Stimulated activated naive CD8-positive, alpha-beta T cell treated with anti-CD3 and anti-CD28 coated beads, Interleukin-15, amount 100 ng/mL, for 72 hours (primary cell): Measurements from ENCODE around the gene DNASE1.

ENCODE experiments used
- ATAC-seq: fragments of 150-1000 bp; cut with Tn5 transposase; 2 replicates; pipeline ENCODE4 v1.10.0; 2021; ENCODE audit warnings: mild to moderate bottlenecking, moderate library complexity
- DNase-seq, 2 donors: peaks; one replicate each; pipeline ENCODE4 v3.0.0; 2021 to 2022
- H3K27ac Mint-ChIP-seq, 2 donors: one replicate each; pipeline ENCODE4 v1.8.0; 2022; ENCODE audit warnings: mild to moderate bottlenecking in 2 of 2, mixed read lengths in 2 of 2, moderate library complexity in 2 of 2
- H3K27me3 Mint-ChIP-seq: one replicate; pipeline ENCODE4 v1.8.0; 2022; ENCODE audit warnings: mixed read lengths
- H3K4me1 Mint-ChIP-seq: one replicate; pipeline ENCODE4 v1.8.0; 2022; ENCODE audit warnings: mild to moderate bottlenecking, mixed read lengths
- H3K4me3 Mint-ChIP-seq, 2 donors: one replicate each; pipeline ENCODE4 v1.8.0; 2022; ENCODE audit warnings: mild to moderate bottlenecking in 2 of 2, mixed read lengths in 2 of 2, moderate library complexity in 1 of 2
- H3K9me3 Mint-ChIP-seq, 2 donors: one replicate each; pipeline ENCODE4 v1.8.0; 2022; ENCODE audit warnings: mixed read lengths in 2 of 2

Gene DNASE1

GRCh38 chr16:3625911-3626732, 28.4 kb upstream of the DNASE1 start:
- ATAC-seq (peak; percentile 96), DNase-seq (peak in 1 of 2 donors; percentile 6)
- Mint-ChIP-seq H3K4me1 (peaks cover 43% of the 10 kb centered on the region), H3K27me3 (no peaks in the 10 kb centered on the region), H3K9me3 (no peaks in the 10 kb centered on the region), H3K4me3 (peak overlapping the region; percentile 48 to 54), H3K27ac (peak overlapping the region in 1 of 2 donors; percentile 57)

- peak overlapping the region; percentile 54 to 59 for H3K4me3 Mint-ChIP-seq
- peak; percentile 77 for ATAC-seq
Observed at GRCh38 chr16:3637371-3637923, 17.0 kb upstream of the DNASE1 start.

GRCh38 chr16:3638916-3639644, 15.4 kb upstream of the DNASE1 start:
- Mint-ChIP-seq H3K27ac (no peak overlapping the region), H3K27me3 (no peaks in the 10 kb centered on the region), H3K9me3 (peaks cover 0 to 6% of the 10 kb centered on the region in 2 donors), H3K4me1 (peaks cover 41% of the 10 kb centered on the region), H3K4me3 (no peak overlapping the region)
- no peak for ATAC-seq
- DNase-seq: peak in 1 of 2 donors; percentile 4

More at GRCh38 chr16:3637371-3637923, 17.0 kb upstream of the DNASE1 start:
- H3K9me3 Mint-ChIP-seq: peaks cover 0 to 6% of the 10 kb centered on the region in 2 donors
- peaks cover 49% of the 10 kb centered on the region for H3K4me1 Mint-ChIP-seq
- H3K27me3 Mint-ChIP-seq: no peaks in the 10 kb centered on the region
- DNase-seq: peak; percentile 19 to 22
- H3K27ac Mint-ChIP-seq: peak overlapping the region; percentile 92 to 95

GRCh38 chr16:3640207-3640606, 14.3 kb upstream of the DNASE1 start:
- Mint-ChIP-seq H3K27me3 (no peaks in the 10 kb centered on the region), H3K4me1 (peaks cover 41% of the 10 kb centered on the region), H3K27ac (no peak overlapping the region), H3K4me3 (no peak overlapping the region), H3K9me3 (peaks cover 0 to 6% of the 10 kb centered on the region in 2 donors)
- ATAC-seq: no peak
- no peak for DNase-seq

GRCh38 chr16:3640632-3641501, 13.6 kb upstream of the DNASE1 start:
- no peak for ATAC-seq
- Mint-ChIP-seq H3K9me3 (peaks cover 0 to 6% of the 10 kb centered on the region in 2 donors), H3K27ac (no peak overlapping the region)

GRCh38 chr16:3641801-3642396, 12.6 kb upstream of the DNASE1 start:
- Mint-ChIP-seq H3K9me3 (peaks cover 0 to 6% of the 10 kb centered on the region in 2 donors), H3K27me3 (no peaks in the 10 kb centered on the region), H3K4me1 (peaks cover 27% of the 10 kb centered on the region), H3K4me3 (no peak overlapping the region), H3K27ac (no peak overlapping the region)
- ATAC-seq (no peak), DNase-seq (no peak)

More at GRCh38 chr16:3640632-3641501, 13.6 kb upstream of the DNASE1 start:
- H3K4me1 Mint-ChIP-seq: peaks cover 37% of the 10 kb centered on the region
- no peaks in the 10 kb centered on the region for H3K27me3 Mint-ChIP-seq
- no peak for DNase-seq
- H3K4me3 Mint-ChIP-seq: no peak overlapping the region

GRCh38 chr16:3642397-3643094, 11.9 kb upstream of the DNASE1 start:
- Mint-ChIP-seq H3K27me3 (no peaks in the 10 kb centered on the region), H3K9me3 (peaks cover 0 to 6% of the 10 kb centered on the region in 2 donors), H3K27ac (peak overlapping the region in 1 of 2 donors; percentile 10), H3K4me1 (peaks cover 21% of the 10 kb centered on the region), H3K4me3 (no peak overlapping the region)
- no peak for DNase-seq
- ATAC-seq: no peak

- DNase-seq (no peak), ATAC-seq (no peak)
- Mint-ChIP-seq H3K4me1 (peaks cover 14% of the 10 kb centered on the region), H3K9me3 (peaks cover 0 to 6% of the 10 kb centered on the region in 2 donors), H3K27me3 (no peaks in the 10 kb centered on the region), H3K27ac (no peak overlapping the region), H3K4me3 (no peak overlapping the region)
Observed at GRCh38 chr16:3643095-3643730, 11.3 kb upstream of the DNASE1 start.

GRCh38 chr16:3645108-3645503, 9.4 kb upstream of the DNASE1 start:
- ATAC-seq: no peak
- Mint-ChIP-seq H3K27me3 (no peaks in the 10 kb centered on the region), H3K27ac (no peak overlapping the region), H3K4me3 (no peak overlapping the region), H3K4me1 (peaks cover 5% of the 10 kb centered on the region), H3K9me3 (no peaks in the 10 kb centered on the region)
- DNase-seq: no peak

- Mint-ChIP-seq H3K4me3 (no peak overlapping the region), H3K4me1 (no peaks in the 10 kb centered on the region), H3K27me3 (no peaks in the 10 kb centered on the region), H3K27ac (peak overlapping the region in 1 of 2 donors; percentile 63), H3K9me3 (no peaks in the 10 kb centered on the region)
- no peak for ATAC-seq
- no peak for DNase-seq
Observed at GRCh38 chr16:3645504-3646347, 8.8 kb upstream of the DNASE1 start.

GRCh38 chr16:3646348-3646920, 8.1 kb upstream of the DNASE1 start:
- peak overlapping the region in 1 of 2 donors; percentile 11 for H3K27ac Mint-ChIP-seq

GRCh38 chr16:3650631-3651265, 3.7 kb upstream of the DNASE1 start:
- H3K4me3 Mint-ChIP-seq: no peak overlapping the region
- H3K27ac Mint-ChIP-seq: no peak overlapping the region
- H3K9me3 Mint-ChIP-seq: no peaks in the 10 kb centered on the region
- H3K27me3 Mint-ChIP-seq: no peaks in the 10 kb centered on the region
- ATAC-seq (no peak), DNase-seq (peak in 1 of 2 donors; percentile 6)
- H3K4me1 Mint-ChIP-seq: peaks cover 5% of the 10 kb centered on the region

More at GRCh38 chr16:3646348-3646920, 8.1 kb upstream of the DNASE1 start:
- Mint-ChIP-seq H3K9me3 (no peaks in the 10 kb centered on the region), H3K4me3 (no peak overlapping the region), H3K27me3 (no peaks in the 10 kb centered on the region), H3K4me1 (peaks cover 1% of the 10 kb centered on the region)
- DNase-seq (no peak), ATAC-seq (no peak)
